GM19043 (cell line): Measurements from ENCODE around the gene FCGR1A.
"Not testable (repeated sequence)": the region's sequence is repeated elsewhere in the genome, so short reads cannot be mapped to it uniquely, and the experiment has no call there.

ENCODE experiments used
- ATAC-seq: cut with Tn5 transposase; IDR thresholded peaks from one replicate; pipeline ENCODE4 v1.9.1; 2021; ENCODE audit warnings: low read depth; ENCODE audit not compliant: unreplicated experiment

The FCGR1A gene

DNA sequence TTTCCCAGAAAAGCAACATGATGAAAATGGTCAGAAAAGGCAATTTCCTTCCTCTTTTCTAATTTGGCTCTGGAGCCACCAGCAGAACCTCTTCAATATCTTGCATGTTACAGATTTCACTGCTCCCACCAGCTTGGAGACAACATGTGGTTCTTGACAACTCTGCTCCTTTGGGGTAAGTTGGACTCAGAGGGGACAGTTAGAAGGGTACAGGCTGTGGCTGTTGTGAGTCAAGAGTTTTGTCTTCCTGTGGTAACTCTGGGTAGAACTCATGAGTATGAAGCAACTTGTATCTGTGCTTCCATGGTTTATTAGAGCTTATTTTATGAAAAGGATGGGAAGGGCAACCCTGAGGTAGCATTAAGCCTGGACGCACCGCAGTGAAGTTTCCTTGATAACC, at the start of gene FCGR1A:
TSS of gene FCGR1A (plus strand) at position 95 of the 400 bp plus-strand sequence. CDS start at position 145, 50 bp downstream.
- ATAC-seq = not testable (repeated sequence)

- not testable (repeated sequence) for ATAC-seq
These were observed 49.7 kb upstream of the FCGR1A start for GRCh38 chr1:149732781-149733180.

GRCh38 chr1:149734692-149735091, 47.8 kb upstream of the FCGR1A start:
- not testable (repeated sequence) for ATAC-seq

DNA sequence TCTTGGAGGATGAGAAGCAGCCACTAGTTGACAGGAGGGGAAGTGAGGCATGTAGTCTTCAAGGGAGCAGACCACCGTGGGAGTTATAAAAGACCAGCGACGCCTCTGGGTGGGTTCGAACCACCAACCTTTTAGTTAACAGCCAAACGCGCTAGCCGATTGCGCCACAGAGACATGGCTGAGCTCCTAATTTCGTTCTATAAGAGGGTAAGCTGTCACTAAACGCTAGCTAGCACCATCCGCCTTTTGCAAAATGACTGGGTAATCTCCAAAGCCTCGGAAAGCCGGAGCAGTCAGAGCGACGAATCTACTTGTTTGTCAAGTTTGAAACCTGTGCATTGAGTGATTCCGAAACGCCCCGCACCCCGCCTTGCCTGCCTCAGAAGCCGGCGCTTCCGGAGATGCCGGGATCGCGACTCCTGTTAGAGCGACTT, 42.3 kb upstream of the FCGR1A start:
- ATAC-seq = not testable (repeated sequence)

DNA sequence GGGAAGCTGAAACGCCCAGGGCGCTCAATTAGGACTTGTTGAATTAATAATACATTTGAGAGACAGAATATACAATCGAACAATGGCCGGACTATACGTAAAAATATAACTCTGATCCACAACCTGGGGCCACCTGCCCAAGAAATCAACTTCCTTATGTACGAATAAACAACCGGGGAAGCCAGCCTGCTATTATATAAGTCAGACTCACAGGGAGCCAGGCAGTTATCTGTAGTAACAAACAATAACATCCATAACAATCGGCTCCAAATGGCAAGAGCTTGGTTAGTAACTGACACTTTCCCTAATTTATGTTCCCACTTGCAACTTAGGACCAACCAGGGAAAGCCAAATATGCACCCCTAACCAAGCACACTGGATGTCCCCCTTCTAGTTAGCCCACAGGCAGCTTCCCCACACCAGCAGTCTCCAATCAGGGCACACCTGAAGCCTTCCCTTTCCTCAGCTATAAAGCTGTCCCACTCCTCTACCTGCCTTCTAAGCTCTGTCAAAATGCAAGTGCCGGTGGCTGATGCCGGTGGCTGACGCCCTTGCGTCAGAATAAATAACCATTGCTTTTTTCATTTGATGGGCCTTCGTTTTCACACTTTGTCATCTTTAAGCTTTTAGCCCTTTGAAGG, 41.8 kb upstream of the FCGR1A start:
- ATAC-seq = not testable (repeated sequence)

DNA sequence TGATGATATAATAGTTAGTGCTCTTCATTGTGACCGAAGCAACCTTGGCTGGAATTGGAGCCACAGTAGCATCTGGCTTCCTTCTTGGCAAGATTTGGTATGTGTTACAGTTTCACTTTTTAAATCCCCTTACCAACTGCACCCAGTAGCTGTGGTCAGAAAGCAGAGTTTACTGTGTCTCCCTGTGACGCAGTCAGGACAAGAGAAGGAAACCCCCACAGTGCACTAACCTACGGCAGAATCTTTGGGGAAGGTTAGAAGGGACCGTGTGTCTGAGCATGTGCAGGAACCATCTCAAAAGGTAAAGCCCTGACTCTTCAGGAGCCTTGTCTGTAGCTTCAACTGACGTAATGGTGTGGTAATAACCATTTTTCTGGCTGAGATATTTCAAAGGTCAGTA, 40.6 kb upstream of the FCGR1A start:
- ATAC-seq = not testable (repeated sequence)

DNA sequence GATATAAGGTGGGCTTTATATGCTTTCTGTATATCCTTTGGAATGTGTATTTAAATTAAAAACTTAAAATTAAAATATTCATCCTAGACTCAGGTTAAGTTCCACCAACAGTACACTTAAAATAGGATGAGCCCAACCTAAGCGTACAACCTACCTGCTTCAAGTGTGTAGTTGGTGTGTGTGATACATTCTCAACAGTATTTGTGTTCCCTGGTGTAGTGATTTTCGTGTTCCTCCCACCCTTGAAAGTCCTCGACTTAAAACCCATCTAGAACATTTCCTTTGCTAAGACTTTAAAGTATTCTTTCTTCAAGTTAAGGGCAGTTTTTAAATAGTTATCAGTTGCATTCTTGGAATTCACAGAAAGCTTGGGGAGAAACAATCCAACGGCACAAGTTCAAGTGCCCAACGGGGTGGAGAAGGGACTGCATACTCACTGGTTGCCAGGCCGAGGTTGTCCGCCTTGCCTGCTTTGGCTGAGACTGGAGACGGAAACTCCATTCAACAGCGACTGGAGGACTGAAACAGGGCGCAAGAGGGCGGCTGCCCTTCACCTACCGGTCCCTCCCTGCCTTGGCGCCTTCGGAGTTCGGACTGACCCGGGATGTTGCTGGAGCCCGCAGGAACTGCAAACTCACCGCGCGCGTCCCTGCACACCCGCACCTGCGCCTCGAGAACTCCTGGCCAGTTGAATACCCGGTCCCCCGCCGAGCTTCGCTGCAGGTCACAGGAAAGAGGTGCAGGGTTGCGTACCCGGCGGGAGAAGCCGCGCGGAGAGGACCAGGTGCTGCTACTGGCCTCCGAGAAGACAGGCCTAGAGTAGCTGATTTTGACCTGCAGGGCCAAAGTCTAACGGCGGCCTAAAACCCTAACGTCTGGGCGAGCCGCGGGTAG, 35.8 kb upstream of the FCGR1A start:
- not testable (repeated sequence) for ATAC-seq

DNA sequence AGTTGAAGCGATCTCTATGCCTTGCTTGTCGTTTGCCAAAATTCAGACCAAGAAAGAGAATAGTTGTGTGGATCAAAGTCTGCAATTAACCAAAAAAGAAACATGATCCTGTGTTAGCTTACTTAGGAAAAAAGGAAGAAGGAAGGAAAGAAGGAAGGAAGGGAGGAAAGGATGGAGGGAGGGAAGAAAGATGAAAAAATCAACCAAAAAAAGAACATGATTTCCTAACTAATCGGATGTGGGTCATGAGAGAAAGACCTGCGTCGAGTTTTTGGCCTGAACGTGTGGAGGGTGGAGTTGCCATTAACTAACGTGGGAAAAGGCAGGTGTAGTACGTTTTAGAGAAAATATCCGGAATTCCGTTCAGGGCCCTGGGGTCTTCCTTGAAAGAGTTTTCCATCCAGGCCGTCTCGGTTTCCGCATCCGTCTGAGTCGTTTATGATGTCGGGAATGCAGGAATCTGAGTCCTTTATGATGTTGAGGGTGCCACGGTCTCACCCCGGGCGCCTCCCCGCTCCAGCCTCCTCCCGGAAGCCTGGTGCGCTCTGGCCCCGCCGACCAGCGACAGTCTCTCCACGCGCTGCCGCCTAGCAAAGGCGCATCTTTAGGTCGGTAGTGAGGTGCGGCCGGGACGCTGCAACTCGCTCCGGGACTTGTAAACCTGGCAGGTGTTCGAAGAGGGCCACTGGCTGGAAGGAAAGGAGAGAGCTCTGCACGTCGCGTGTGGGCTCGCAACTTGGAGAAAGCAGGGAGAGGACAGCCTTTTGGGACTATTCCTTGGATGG, 34.9 kb upstream of the FCGR1A start:
- not testable (repeated sequence) for ATAC-seq

GRCh38 chr1:149748144-149748500, 34.4 kb upstream of the FCGR1A start:
- not testable (repeated sequence) for ATAC-seq

DNA sequence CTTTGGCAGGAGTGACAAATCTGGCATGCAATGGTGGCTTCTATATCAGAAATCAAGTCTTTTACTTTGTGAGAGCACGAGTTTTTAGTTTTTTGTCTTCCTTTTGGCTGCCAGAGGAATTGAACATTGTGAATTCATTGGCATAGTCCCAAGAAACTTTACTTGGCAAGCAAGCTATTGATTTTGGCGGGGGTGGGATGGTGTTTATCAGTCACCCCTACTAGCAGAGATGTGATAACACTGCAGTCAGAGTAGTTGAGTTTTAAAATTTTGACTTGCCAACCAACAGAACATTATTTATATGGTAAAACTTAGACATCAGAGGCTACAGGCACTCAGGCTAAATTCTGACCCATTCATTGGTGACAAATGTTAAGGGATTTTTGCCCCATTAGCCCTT, 31.9 kb upstream of the FCGR1A start:
- ATAC-seq = not testable (repeated sequence)

- ATAC-seq = not testable (repeated sequence)
These were observed 30.3 kb upstream of the FCGR1A start for GRCh38 chr1:149752186-149752585.

- ATAC-seq = not testable (repeated sequence)
These were observed 29.0 kb upstream of the FCGR1A start for GRCh38 chr1:149753466-149753865.

GRCh38 chr1:149755294-149755693, 27.2 kb upstream of the FCGR1A start:
- ATAC-seq = not testable (repeated sequence)

GRCh38 chr1:149762294-149762693, 20.2 kb upstream of the FCGR1A start:
- not testable (repeated sequence) for ATAC-seq

DNA sequence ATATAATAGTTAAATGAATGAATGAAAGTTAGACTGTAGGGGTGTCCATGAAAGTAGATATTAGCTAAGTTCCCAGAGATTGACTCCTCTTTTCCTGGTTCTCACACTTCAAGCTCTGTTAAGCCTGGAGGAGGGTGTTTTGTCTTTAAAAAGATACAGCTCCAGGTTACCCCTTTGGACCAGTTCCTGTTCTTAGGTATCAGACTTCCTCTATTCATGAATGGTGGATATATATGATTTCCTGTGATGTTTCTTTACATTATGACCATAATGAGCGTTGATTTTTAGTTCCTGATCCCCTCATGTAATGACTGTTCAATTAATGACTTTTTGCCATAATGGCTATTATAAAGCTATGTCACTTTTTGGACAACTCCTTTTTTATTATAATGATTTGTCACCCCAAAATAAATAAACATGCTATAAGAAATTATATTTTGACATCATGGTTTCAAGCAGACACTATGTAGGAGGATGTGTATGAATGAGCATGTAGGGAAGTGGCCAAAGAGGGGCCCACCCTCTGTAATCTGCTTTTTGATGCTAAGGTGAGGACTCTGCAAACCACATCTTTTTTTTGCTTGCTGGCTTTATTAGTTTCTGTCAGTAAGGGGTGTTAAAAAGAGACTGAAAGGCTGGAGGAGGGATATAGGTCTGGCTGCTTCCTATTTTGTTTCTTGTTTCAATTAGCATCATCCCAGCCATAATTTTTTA, 18.2 kb upstream of the FCGR1A start:
- not testable (repeated sequence) for ATAC-seq

DNA sequence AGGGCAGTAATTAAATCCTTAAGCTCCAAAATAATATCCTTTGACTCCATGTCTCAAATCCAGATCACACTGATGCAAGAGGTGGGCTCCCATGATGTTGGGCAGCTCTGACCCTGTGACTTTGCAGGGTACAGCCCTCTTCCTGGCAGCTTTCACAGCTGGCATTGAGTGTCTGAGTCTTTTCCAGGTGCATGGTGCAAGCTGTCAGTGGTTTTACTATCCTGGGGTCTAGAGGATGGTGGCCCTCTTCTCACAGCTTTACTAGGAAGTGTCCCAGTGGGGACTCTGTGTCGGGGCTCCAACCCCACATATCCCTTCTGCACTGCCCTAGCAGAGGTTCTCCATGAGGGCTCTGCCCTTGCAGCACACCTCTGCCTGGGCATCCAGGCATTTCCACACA, 16.3 kb upstream of the FCGR1A start:
- ATAC-seq = not testable (repeated sequence)

DNA sequence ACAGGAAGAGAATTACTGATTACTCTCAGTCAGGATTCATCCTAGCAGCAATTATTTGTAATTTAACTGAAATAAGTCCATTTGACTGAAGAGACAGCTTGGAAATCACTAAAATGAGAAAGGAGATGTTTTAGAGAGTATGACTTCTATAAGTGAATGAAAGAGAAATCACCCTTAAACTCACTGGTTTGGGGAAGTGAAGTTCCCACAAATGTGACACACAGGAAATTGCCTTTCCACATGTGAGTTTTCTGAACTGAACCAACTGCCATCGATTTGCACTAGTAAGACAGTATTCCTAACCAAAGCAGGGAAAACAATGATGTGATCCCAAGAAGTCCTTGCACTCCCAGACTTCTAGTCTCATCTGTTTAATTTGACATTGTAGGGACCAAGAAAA, 13.3 kb upstream of the FCGR1A start:
- not testable (repeated sequence) for ATAC-seq

DNA sequence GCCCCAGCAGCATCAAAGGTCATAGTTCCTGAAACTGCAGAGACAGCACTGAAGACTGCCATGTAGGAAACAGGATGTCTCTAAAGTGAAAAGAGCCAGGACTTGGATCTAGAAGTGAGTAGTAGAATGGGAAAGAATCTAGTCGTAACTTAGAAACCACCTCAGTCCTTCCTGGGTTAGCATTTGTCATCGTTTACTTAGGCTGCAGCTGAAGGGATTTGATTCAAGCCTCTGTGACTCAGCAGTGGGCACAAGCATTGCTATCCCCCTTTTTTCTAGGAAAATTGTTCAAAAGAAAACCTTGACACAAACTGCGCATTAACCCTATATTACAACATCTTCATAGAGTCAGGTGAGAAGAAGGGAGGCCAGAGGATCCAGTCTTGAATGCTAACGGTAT, 11.8 kb upstream of the FCGR1A start:
- ATAC-seq = not testable (repeated sequence)

DNA sequence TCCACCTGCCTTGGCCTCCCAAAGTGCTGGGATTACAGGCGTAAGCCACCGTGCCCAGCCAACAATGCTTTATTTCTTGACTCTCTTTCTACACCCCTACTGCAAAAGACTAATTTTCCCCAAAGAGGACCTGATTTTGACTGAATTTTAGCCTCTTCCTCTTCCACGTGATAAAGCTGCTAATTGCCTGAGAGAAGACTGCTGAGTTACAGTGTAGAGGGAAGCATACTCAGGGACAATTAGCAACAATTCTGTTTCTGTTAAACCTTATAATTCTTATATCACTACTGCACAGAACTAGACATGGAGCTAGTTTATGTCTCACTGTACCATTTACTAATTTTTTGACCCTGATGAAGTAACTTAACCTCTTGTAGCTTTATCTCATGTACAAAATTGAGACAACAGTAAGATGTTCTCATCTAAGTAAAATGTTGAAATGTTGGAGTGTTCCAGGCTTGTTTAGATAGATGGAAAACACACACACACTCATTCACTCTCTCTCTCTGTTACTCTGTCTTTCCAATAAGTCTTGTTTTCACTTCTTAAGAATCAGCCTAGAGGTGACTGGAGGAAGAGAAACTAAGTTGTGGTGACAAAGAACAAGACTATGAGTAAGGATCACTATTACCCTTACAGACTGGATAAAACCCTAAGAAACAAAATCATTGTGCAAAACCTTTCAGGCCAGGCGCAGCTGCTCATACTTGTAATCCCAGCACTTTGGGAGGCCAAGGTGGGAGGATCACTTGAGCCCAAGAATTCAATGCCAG, 10.7 kb upstream of the FCGR1A start:
- peak; percentile 81 for ATAC-seq
